ENCODE measurements around the gene WASL.

- TF ChIP-seq ELF4 (IDR thresholded peaks at IDR 0.05) (no peak), SP1 (IDR thresholded peaks at IDR 0.05) (no peak), ZNF384 (IDR thresholded peaks at IDR 0.05) (no peak), FOXK2 (IDR thresholded peaks at IDR 0.05) (no peak)
These were observed 31.9 kb downstream of the WASL start for GRCh38 chr7:123716877-123717276.

All from HEK293T (cell line).